ENCODE measurements around the gene LGSN.
"Not testable (repeated sequence)": the region's sequence is repeated elsewhere in the genome, so short reads cannot be mapped to it uniquely, and the experiment has no call there.

LGSN gene

GRCh38 chr6:63230027-63230426 lies 89.8 kb downstream of the LGSN start:
- DNase-seq, result not testable (repeated sequence)

- not testable (repeated sequence) for DNase-seq
These were observed 91.6 kb downstream of the LGSN start for GRCh38 chr6:63227928-63228894.

- not testable (repeated sequence) for DNase-seq
These were observed 93.8 kb downstream of the LGSN start for GRCh38 chr6:63225987-63226386.
